MM.1S (cell line): Measurements from ENCODE around the gene RAI1.

Source experiments
- EZH2 ChIP-seq: fragments of 300-600 bp; sonication (generic); optimal IDR thresholded peaks from 2 replicates; pipeline ENCODE3; 2017; ENCODE audit warnings: low read depth, mild to moderate bottlenecking, antibody characterized with exemption, low read length, mixed read lengths
- TF ChIP-seq, protein P1 (sequence below): fragments of 300-600 bp; sonication (generic); IDR thresholded peaks from 2 replicates; pipeline ENCODE4 v1.5.1; 2016; ENCODE audit warnings: antibody characterized with exemption, low read length, mixed read lengths

DNA sequence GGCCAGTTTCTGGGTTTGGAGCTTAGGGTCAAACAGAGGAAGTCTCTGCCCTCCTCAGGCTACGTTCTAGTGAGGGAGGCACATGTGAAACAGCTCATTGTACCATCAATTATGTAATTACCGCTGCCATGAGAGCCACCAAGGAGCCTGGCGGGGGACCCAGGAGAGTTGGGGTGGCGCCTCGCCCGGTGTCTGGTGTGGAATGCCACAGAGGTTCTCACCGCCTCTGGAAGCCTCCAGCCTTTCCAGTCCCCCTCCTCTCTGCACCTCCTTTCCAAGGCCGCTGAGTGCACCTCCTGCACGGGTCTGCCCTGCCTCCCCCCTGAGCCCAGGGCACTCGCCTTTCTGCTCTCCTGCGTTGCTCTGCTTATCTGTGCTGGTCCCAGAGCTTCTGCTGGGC lies 104.1 kb downstream of the RAI1 start:
- TF ChIP-seq, protein P1, sequence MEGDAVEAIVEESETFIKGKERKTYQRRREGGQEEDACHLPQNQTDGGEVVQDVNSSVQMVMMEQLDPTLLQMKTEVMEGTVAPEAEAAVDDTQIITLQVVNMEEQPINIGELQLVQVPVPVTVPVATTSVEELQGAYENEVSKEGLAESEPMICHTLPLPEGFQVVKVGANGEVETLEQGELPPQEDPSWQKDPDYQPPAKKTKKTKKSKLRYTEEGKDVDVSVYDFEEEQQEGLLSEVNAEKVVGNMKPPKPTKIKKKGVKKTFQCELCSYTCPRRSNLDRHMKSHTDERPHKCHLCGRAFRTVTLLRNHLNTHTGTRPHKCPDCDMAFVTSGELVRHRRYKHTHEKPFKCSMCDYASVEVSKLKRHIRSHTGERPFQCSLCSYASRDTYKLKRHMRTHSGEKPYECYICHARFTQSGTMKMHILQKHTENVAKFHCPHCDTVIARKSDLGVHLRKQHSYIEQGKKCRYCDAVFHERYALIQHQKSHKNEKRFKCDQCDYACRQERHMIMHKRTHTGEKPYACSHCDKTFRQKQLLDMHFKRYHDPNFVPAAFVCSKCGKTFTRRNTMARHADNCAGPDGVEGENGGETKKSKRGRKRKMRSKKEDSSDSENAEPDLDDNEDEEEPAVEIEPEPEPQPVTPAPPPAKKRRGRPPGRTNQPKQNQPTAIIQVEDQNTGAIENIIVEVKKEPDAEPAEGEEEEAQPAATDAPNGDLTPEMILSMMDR, result no peak
- TF ChIP-seq EZH2, result no peak
